ES-I3 (cell line): ENCODE data around the gene EHMT1.

ENCODE experiments used
- H3K36me3 ChIP-seq: 2 replicates; pipeline ENCODE4 v1.6.1; 2013; ENCODE audit warnings: mild to moderate bottlenecking, low read length, control low read depth, moderate library complexity; ENCODE audit not compliant: insufficient read depth
- H3K4me1 ChIP-seq: 2 replicates; pipeline ENCODE4 v1.6.1; 2013; ENCODE audit warnings: mild to moderate bottlenecking, control low read depth, low read length; ENCODE audit not compliant: insufficient read depth
- H3K9ac ChIP-seq: 2 replicates; pipeline ENCODE4 v1.6.1; 2013; ENCODE audit warnings: low read depth, mild to moderate bottlenecking, low read length, moderate library complexity
- H3K9me3 ChIP-seq: 2 replicates; pipeline ENCODE4 v1.6.1; 2013; ENCODE audit warnings: mild to moderate bottlenecking, low read length, moderate library complexity; ENCODE audit not compliant: control insufficient read depth, insufficient read depth

EHMT1 gene

DNA sequence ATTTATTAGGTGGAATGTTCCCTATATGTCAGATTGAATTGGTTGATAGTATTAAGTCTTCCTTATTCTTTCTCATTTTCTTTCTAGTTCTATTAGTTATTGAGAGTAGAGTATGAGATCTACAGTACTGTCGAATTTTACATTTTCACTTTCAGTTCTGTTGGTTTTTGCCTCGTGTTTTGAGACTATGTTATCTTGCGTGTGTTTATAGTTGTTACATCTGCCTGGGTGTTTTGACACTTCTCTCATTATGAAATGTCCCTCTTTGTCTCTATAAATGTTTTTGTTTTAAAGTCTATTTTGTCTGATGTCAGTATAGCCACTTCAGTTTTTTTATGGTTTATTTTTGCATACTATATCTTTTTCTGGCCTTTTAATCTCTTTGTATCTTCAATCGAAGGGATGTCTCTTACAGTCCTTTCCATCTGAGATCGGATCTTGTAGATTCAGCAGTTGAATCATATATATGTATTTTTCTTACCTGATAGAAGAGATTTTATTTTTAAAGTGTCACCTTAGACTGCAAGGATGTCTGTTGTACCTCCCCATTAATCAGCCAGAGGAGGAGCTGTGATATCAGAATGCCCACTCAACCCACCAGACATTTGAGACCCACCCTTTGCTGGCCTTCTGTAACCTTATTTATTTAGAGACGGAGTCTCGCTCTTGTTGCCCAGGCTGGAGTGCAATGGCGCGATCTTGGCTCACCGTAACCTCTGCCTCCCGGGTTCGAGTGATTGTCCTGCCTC is 20.7 kb downstream of the EHMT1 start:
- no peaks in the 10 kb centered on the region for H3K36me3 ChIP-seq
- H3K4me1 ChIP-seq: no peaks in the 10 kb centered on the region
- H3K9ac ChIP-seq: no peak overlapping the region
- H3K9me3 ChIP-seq: no peaks in the 10 kb centered on the region

DNA sequence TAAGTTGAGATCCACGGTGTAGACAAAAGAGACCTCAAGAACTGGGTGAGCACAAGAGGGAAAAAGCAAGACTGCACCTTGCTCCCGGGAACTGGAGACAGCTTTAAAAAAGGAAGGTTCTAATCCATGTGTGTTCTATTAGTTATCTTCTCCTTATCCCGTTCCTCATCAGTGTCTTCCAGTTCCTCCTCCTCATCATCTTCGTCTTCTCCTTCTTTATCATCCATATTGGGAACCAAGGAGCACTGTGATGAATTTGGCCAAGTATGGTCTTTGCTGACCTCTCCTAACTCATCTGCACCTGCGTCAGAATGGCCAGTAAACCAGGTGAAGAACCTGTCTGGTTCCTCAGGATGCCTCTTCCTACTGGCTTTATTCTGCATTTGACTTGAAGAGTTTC is 22.1 kb downstream of the EHMT1 start:
- Histone ChIP-seq H3K36me3 (no peaks in the 10 kb centered on the region), H3K9me3 (no peaks in the 10 kb centered on the region), H3K4me1 (no peaks in the 10 kb centered on the region), H3K9ac (no peak overlapping the region)

DNA sequence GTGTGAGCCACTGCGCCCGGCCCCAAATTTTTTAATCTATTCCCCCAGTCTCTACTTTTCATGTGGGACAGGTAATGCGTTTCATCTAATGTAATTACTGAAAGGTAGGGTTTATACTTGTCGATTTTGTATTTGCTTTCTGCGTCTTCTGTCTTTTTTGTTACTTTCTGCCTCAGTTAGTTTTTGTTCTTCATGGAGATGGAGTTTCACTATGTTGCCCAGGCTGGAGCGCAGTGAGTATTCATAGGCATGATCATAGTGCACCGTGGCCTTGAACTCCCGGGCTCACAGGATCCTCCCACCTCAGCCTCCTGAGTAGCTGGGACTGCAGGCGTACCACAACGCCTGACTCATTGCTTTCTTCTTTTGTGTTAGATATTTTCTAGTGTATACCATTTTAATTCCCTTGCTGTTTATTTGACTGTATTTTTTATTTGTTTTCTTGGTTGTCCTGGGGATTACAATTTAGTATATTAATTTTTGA is 23.4 kb downstream of the EHMT1 start:
- Histone ChIP-seq H3K9ac (no peak overlapping the region), H3K4me1 (no peaks in the 10 kb centered on the region), H3K36me3 (no peaks in the 10 kb centered on the region), H3K9me3 (no peaks in the 10 kb centered on the region)

DNA sequence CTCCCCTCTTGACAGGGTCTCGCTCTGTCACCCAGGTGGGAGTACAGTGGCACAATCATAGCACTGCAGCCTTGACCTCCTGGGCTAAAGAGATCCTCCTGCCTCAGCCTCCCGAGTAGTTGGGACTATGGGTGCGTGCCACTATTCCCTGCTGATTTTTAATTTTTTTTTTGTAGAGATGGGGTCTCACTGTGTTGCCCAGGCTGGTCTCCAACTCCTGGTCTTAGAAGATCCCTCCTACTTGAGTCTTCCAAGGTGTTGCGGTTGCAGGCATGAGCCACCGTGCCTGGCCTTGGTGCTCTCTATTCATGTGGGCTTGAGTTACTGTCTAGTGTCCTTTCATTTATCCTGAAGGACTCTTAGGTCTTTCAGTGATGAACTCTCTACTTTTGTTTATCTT is 24.1 kb downstream of the EHMT1 start:
- Histone ChIP-seq H3K9me3 (no peaks in the 10 kb centered on the region), H3K9ac (no peak overlapping the region), H3K4me1 (no peaks in the 10 kb centered on the region), H3K36me3 (no peaks in the 10 kb centered on the region)

DNA sequence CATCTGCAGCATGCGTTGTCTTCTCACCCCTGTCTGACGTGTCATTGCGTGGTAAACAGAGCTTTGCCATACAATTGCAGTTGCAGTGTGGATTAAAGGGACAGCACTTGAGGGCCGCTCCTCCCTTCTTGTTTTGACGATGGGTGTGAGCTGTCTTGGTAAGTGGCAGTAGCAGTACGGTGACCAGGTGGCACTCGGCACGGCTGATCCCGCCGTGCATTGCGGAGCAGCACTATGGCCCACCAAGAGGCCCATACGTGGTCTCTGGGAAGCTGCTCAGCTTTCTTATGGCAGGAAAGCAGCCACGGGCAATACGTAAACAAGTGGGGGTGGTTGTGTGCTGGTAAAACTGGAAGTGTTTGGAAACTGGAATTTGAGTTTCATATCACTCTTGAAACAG is 25.1 kb downstream of the EHMT1 start:
- H3K9me3 ChIP-seq: no peaks in the 10 kb centered on the region
- H3K36me3 ChIP-seq: no peaks in the 10 kb centered on the region
- H3K4me1 ChIP-seq: no peaks in the 10 kb centered on the region
- no peak overlapping the region for H3K9ac ChIP-seq

DNA sequence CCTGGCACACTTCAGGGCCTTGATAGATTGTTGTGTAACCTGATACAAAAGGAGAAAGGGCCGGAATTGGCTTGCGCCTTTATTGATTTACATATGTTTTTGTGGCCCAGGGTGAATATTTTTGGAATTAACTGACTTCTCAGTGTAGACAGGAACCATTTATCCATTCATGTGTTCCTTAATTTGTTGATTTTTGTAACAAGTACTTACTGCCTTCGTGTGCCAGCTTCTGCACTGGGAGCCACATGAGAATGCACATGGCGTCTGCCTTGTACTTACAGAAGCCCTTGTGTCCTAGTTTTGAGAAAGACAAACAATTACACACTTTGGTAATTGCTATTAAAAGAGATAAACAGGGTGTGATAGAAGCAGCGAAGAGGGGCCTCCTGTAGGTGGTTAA is 26.4 kb downstream of the EHMT1 start:
- Histone ChIP-seq H3K9ac (no peak overlapping the region), H3K36me3 (no peaks in the 10 kb centered on the region), H3K4me1 (no peaks in the 10 kb centered on the region), H3K9me3 (no peaks in the 10 kb centered on the region)

DNA sequence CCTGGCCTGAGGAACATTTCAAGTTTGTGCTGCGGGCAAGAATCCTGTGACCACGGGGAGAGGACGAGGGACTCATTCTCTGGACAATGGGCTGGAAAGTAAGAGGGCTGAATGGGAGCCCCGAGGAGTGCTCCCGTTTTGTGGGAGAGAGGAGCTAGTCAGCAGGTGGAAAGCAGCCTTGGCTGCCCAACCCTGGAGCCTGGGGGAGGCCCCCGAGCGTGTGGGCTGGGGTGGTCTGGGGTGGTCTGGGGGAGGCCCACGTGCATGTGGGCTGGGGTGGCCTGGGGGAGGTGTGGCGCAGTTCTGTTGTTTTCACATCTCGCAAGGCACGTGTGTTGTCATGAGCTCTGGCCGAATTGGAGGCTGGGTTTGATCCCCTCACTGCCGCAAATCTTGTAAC is 27.5 kb downstream of the EHMT1 start:
- H3K9me3 ChIP-seq: no peaks in the 10 kb centered on the region
- H3K9ac ChIP-seq: no peak overlapping the region
- H3K36me3 ChIP-seq: no peaks in the 10 kb centered on the region
- no peaks in the 10 kb centered on the region for H3K4me1 ChIP-seq

DNA sequence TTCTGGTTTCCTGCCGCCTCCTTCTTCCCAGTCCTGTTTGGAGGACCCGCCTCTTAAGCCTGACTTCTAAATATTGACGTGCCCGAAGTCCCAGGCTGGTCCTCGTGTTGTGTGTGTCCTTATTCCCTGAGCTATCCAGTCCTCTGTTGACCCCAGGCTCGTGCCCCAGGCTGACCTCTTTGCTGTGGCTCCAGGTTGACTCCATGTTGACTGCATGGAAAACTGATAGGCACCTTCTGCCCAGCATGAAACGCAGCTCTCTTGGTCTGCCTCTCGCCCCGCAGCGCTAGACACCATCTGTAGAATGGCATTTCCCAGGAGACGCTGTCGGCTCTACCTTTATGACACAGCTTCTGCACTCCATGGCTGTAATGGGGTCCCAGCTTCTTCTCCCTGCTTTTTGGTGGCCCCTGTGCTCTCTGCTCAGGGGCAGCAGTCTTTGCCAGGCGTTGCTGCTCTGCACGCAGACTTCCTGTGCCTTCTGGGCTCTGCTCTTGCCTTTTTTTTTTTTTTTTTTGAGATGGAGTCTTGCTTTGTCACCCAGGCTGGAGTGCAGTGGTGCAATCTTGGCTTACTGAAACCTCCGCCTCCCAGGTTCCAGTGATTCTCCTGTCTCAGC is 28.4 kb downstream of the EHMT1 start:
- no peaks in the 10 kb centered on the region for H3K9me3 ChIP-seq
- H3K4me1 ChIP-seq: no peaks in the 10 kb centered on the region
- no peak overlapping the region for H3K9ac ChIP-seq
- no peaks in the 10 kb centered on the region for H3K36me3 ChIP-seq

DNA sequence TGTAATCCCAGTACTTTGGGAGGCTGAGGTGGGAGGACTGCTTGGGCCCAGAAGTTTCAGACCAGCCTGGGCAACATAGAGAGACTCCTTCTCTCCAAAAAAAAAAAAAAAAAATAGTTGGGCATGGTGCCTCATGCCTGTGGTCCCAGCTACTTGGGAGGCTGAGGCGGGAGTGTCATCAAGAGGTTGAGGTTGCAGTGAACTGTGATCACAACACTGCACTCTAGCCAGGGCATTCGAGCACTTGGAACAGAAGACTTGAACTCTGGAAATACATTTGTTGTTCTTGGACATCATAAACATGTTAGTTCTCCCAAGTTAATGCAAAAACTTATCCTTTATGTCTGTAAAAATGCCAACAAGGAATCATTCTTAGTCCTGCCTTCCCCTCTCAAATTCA is 29.6 kb downstream of the EHMT1 start:
- Histone ChIP-seq H3K9ac (no peak overlapping the region), H3K4me1 (no peaks in the 10 kb centered on the region), H3K9me3 (no peaks in the 10 kb centered on the region), H3K36me3 (no peaks in the 10 kb centered on the region)

DNA sequence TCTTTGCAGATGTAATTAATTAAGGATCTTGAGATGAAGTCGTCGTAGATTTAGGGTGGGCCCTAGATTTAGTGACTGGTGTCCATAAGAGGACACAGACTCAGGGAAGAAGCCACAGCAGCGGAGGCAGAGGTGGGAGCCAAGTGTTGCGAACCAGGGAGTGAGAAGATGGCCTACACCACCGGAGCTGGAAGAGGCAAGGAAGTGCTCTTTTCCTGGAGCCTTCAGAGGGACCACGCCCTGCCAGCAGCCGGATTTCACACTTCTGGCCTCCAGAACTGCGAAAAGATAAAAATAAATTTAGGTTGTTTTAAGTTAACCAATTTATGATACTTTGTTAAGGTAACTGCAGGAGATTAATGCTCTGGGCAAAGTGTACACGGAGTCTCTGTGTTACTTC is 30.7 kb downstream of the EHMT1 start:
- Histone ChIP-seq H3K9me3 (no peaks in the 10 kb centered on the region), H3K4me1 (no peaks in the 10 kb centered on the region), H3K36me3 (peaks cover 5% of the 10 kb centered on the region; the same call in 1 of the 2 replicates), H3K9ac (no peak overlapping the region; the same call in 1 of the 2 replicates)

DNA sequence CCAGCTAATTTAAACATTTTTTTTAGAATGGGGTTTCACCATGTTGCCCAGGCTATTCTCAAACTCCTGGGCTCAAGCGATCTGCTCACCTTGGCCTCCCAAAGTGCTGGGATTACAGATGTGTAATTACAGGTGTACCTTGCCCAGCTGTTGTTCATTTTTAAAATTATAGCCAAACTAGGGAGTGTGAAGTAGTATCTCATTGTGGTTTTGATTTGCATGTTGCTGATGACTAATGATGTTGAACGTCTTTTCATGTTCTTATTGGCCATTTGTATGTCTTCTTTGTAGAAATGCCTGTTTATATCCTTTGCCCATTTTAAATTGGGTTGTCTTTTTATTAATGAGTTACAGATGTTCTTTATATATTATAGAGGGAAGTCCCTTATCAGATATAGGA is 31.5 kb downstream of the EHMT1 start:
- Histone ChIP-seq H3K9ac (no peak overlapping the region), H3K36me3 (peaks cover 5% of the 10 kb centered on the region; the same call in 1 of the 2 replicates), H3K4me1 (no peaks in the 10 kb centered on the region), H3K9me3 (no peaks in the 10 kb centered on the region)

DNA sequence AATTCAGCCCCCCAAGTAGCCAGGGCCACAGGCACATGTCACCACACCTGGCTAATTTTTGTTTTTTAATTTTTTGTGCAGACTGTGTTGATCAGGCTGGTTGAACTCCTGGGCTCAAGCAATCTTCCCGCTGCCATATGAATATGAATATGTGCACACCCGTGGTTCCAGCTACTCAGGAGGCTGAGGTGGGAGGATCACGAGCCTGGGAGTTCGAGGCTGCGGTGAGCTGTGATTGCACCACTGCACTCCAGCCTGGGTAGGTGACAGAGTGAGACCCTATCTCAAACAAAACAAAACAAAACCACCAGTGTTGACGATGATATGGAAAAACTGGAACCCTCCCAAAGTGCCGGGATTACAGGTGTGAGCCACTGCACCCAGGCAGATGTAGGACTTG is 32.0 kb downstream of the EHMT1 start:
- Histone ChIP-seq H3K9ac (no peak overlapping the region), H3K36me3 (peaks cover 5% of the 10 kb centered on the region; the same call in 1 of the 2 replicates), H3K9me3 (no peaks in the 10 kb centered on the region), H3K4me1 (no peaks in the 10 kb centered on the region)

DNA sequence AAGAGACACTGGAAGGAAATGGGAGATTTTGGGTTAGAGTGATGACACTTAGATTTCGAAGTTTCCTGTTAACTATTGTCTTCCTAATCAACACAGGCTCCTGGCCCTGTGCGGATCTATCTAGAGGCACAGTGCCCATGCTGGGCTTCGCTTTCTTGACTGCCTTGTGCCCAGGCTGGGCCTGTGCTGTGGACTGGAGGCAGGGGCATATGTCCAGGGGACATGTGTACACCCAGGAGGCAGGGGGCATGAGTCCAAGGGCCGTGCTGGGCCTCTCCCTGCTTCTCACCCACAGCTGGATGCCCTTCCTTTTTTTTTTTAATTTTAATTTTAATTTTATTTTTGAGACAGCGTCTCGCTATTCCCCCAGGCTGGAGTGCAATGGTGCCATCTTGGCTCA is 37.6 kb downstream of the EHMT1 start:
- H3K9ac ChIP-seq: no peak overlapping the region
- no peaks in the 10 kb centered on the region for H3K4me1 ChIP-seq
- H3K36me3 ChIP-seq: peaks cover 5% of the 10 kb centered on the region; the same call in 1 of the 2 replicates
- no peaks in the 10 kb centered on the region for H3K9me3 ChIP-seq

DNA sequence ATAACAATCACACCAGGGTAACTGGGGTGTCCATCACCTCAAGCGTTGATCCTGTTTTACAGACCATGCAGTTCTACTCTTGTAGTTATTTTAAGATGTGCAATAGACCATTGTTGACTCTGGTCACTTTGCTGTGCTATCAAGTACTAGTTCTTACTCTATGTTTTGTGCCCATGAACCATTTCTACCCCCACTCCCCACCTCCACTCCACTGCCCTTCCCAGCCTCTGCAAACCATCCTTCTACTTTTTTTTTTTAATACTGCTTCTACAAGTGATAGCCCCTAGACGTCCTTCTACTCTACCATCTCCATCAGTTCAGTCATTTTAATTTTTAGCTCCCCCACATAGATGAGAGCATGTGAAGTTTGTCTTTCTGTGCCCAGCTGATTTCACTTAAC is 38.8 kb downstream of the EHMT1 start:
- Histone ChIP-seq H3K36me3 (peaks cover 5% of the 10 kb centered on the region; the same call in 1 of the 2 replicates), H3K4me1 (no peaks in the 10 kb centered on the region), H3K9ac (no peak overlapping the region), H3K9me3 (no peaks in the 10 kb centered on the region)

DNA sequence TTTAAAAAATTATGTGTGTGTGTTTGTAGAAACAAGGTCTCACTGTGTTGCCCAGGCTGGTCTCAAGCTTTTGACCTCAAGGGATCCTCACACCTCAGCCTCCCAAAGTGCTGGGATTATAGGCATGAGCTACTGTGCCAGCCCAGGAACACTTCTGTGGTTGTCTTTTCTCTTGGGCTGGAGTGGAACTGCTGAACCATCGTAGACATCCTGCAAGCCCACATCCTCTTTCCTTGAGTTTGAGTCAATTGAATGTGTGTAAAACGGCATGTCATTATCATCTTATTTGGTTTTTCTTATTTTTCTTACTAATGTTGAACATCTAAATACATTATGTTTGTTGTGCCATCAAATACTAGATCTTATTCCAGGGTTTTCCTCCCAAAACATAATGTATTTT is 40.0 kb downstream of the EHMT1 start:
- H3K9me3 ChIP-seq: no peaks in the 10 kb centered on the region
- peaks cover 3% of the 10 kb centered on the region; the same call in 1 of the 2 replicates for H3K36me3 ChIP-seq

More for the DNA sequence above, 40.0 kb downstream of the EHMT1 start:
- H3K4me1 ChIP-seq: peaks cover 8% of the 10 kb centered on the region; the same call in 1 of the 2 replicates
- no peak overlapping the region for H3K9ac ChIP-seq
